HG03159 (cell line): ENCODE measurements around the gene SEC14L6.
"Not testable (repeated sequence)": the region's sequence is repeated elsewhere in the genome, so short reads cannot be mapped to it uniquely, and the experiment has no call there.

Experiments used
- ATAC-seq: cut with Tn5 transposase; IDR thresholded peaks from one replicate; pipeline ENCODE4 v1.9.1; 2021; ENCODE audit warnings: mild to moderate bottlenecking, moderate library complexity; ENCODE audit not compliant: unreplicated experiment

SEC14L6 gene

GRCh38 chr22:30546616-30547015, at the start of gene SEC14L6:
Gene SEC14L6 (minus strand): TSS chr22:30546741. CDS start chr22:30546682, 59 bp downstream.
- no peak for ATAC-seq

GRCh38 chr22:30596199-30596598, 49.7 kb upstream of the SEC14L6 start:
- no peak for ATAC-seq

DNA sequence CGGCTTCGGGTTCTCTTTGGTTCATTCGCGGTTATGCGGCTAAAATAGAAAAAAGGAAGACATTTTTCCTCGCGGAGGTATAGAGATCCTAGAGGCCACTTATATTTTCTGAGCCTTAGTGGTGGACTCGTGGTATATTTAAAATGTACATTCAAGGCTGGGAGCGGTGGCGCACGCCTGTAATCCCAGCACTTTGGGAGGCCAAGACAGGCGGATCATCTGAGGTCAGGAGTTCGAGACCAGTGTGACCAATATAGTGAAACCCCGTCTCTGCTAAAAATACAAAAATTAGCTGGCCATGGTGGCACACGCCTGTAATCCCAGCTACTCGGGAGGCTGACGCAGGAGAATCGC, 45.8 kb upstream of the SEC14L6 start:
- ATAC-seq = not testable (repeated sequence)

- peak; percentile 94 for ATAC-seq
These were observed 45.2 kb upstream of the SEC14L6 start, which contains the start of gene PES1 for GRCh38 chr22:30591588-30592359. Gene PES1 (minus strand): TSS chr22:30591910. CDS start chr22:30591833, 77 bp downstream.

- ATAC-seq = no peak
These were observed 44.6 kb upstream of the SEC14L6 start for GRCh38 chr22:30591191-30591587.

DNA sequence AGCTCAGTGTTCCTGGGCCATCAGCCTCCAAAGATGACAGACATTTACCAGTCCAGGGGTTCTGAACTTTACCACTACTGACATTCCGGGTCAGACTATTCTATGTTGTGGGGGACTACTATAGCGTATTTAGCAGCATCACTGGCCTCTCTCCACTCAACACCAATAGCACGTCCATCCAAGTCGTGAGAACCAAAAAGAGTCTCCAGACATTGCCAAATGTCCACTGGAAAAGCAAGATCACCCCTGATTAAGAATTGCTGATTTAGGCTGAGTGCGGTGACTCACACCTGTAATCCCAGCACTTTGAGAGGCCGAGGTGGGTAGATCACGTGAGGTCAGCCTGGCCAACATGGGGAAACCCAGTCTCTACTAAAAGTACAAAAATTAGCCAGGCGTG, 39.9 kb upstream of the SEC14L6 start:
- no peak for ATAC-seq

DNA sequence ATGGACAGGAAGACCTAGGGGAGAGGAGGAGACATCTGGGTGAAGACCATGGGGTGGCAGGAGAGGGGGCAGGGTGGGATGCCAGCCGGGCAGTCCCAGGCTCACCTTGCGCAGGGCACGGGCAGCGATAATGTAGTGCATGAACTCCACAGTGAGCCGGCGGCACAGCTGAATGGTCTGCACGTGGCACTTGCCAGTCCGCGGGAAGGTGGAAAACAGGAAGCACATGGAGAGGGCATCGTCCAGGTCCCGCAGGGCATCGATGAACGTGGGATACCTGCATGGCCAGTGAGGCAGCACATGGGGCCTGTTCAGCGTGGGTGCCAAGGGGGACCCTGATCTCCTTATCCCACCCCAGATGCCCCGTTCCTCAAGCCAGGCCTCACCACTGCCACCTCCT, 37.9 kb upstream of the SEC14L6 start:
- no peak for ATAC-seq

DNA sequence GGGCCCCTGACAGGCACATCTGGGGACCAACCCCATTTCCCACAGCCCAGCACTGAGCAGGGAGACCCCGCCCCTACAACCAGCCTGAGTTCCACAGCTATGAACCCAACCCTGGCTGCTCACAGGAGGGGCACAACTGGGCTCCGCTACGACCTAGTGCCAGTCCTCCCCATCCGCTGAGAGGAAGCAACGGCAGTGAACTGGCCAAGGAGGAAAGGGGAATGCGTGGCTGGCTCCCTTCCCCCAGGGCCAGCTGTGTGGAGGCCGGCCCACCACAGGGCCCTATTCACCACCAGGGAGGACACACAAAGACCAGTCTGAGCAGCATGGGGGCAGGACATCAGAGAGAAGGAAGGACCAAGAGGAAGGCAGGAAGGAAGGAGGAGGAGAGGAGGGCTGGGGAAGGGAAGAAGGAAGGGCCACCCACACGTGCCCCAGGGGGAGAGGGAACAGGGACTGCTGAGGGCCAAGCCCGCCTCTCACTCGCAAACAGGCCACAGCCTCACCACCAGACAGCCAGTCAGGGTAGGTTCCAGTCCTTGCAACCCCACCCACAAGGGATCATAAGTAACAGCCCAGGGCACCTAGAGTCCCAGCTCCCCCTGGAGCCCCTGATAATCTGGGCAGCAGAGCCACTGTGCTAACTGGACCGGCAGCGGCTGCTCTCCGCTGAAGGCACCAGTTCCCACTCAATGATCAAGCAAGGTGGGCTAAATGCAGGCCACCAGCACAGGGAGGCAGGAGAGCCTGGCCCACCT, 36.4 kb upstream of the SEC14L6 start:
- ATAC-seq = no peak

DNA sequence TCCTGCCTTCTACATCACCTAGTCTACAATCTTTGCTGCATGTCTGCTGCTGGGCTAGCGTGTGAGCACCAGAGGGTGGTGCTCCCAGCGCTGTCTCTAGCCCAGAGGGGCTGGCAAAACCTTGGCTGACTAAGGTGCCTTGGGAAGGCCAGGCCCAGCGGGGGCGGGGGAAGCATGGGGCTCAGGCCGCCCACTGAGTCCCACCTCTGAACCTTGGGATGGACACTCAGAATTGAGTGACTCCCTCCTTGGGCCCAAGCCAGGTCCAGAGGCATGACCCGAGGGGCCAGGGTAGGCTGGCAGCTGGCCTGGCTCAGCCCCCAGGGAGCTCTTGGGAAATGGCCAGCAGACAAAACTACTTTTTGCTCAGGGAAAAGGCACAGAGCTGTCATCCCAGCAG, 35.5 kb upstream of the SEC14L6 start:
- ATAC-seq = no peak

GRCh38 chr22:30580896-30581295, 34.4 kb upstream of the SEC14L6 start:
- ATAC-seq = no peak

DNA sequence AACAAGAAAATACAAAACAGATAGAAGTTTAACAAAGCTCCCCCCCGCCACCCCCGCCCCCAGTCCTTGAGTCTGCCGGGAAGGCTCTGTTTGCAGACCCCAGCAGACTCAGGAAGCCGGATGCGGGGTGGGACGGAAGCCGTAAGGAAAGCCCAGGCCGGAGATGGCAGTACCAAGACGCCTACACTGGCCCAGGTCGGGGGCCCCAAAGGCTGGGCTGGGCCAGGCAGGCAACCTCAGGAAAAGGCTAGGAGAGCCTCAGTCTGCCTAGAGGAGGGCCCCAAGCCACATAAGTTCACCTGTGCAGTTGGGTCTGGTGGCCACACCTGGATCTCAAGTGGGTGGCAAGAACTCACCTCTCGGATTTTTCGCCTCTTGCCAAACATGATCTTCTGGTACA, 31.9 kb upstream of the SEC14L6 start:
- no peak for ATAC-seq

DNA sequence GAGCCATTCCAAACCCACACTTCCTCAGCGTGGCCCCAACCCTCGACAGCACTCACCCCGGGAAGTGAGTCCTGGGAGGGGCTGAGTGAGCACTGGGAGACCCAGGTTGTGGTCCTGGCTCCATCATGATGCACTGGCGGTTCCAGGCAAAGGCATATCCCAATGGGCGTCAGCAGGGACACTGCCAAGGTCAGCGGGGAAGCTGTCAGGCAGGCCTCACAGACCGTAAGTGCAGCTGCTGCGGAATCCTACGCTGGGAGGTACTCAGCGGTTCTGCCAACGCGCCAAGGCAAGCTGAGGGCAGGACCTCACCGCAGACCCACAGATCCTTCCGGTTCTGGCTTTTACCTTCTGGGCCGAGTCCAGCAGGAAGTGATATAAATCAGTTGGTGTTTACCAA, 29.3 kb upstream of the SEC14L6 start:
- ATAC-seq = no peak

DNA sequence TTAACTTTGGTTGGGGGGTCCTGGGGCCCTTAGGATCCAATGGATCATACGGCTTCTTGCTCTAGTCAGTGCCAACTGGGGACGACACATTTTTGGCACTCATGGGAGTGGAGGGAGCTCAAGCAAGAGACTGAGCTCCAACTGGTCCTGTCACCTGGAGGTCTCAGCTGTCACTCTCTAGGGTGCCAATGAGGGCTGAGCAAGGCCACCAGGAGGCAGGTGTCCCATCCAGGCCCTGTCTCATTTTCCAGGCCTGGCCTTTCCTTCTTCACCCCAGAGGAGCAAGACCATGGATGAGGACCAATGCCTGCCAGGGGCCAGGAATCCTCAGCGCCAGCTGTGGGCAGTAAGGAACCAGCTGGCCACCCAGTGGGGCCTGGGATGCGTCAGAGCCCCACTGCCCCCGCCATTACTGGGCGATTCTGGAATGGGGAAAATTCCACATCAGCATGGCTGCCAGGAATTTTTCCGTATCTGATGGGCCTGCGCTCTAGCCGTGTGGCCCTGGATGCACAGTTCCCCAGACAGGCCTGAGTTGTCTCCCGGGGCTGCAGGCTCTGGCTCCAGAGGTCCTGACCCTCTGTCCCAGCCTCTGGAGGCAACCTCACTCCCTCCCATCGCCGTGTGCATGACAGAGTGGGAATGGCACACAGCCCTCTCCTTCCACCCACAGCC, 28.6 kb upstream of the SEC14L6 start:
- ATAC-seq = no peak

- ATAC-seq = no peak
These were observed 27.8 kb upstream of the SEC14L6 start, which contains the start of gene GAL3ST1 for GRCh38 chr22:30574095-30574981. Gene GAL3ST1 (minus strand): TSS chr22:30574665. CDS start chr22:30557392, 17,273 bp downstream.

DNA sequence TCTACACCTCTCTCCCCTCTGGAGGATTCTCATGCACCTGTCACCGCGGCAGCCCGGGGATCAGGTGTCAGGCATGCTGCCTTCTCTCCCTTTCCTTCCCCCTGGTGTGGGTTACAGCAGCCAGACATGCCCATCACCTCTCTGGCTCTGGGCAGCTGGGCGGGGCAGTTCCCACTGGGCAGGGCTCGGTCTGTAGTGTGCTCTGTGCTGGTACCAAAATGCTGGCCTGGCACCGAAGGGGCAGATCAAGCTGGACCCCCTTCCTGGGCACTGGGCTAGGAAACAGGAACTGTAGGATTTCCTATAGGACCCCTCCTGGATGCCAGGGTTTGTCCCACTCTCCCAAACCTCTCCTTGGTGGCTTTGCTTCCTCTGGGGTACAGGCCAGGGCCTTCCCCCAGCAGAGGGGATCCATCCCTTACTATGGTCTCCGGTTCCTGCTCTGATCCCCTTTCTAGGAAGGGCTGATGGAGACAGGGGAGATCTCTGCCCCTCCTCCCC, 27.1 kb upstream of the SEC14L6 start:
- no peak for ATAC-seq

DNA sequence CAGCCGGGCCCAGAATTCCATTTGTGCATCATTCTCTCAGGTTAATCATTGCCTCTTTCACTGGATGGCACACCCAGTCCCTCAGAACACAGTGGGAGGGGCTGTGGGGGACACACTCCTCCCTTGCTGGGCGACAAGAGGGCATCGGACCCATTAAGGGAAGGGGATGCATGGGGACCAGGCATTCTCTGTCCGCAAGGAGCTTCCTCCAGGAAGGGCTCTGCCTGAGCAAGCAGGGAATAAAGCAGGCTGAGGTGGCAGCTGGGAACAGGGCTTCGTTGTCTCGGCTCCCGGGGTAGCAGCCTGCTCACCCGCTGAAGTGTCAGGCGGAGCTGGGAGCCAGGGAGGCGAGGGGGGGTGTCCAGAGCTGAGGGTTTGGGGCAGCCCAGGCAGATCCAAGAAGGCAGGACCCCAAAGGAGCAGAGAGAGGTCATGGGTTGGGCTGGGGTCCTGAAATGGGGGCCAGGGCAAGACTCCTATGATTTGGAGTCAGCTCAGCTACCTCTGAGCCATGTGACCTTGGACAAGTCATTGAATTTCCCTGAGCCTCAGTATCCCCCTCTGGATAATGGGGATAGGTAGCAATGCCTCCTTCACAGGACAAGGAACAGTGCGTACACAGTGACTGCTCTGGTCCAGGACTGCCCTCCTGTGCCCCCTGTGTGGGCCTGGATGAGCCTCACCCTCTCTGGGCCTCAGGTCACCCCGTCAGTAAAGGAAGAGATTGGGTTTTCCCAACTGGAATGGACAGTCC, 26.5 kb upstream of the SEC14L6 start:
- no peak for ATAC-seq

DNA sequence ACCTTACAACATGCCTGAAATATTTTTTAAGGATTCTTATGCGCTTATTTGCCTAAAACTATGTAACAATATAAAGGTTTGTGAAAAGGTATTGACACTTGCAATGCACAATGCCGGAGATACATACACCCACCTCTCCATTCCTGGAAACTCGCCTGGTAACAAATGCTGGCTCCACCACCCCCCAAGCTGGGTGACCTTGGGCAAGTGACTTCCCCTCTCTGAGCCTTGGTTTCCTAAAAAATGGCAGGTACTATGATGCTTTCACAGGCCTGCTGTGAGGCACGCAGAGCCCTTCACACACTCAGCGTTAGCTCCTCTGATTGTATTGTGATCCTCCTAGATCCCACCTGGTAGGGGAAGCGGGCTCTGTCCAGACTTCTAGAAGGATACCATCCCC, 25.7 kb upstream of the SEC14L6 start:
- no peak for ATAC-seq

DNA sequence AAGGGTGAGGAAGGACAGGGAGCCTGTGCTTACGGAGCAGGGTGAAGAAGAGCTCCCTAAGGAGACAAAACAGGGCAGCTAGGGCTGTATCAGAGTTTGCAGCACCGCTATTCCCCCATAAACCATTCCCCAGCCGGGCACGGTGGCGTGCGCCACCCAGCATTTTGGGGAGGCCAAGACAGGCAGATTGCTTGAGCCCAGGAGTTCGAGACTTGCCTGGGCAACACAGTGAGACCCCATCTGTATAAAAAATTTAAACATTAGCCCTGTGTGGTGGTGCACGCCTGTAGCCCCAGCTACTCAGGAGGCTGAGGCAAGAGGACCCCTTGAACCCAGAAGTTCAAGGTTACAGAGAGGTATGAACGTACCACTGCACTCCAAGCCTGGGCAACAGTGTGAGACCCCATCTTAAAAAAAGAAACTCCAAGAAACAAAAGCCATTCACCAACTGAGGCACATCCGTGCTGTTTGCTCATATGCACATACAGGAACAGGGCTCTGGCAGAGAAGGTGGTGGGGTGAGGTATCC, 23.2 kb upstream of the SEC14L6 start:
- ATAC-seq = no peak

- ATAC-seq = no peak
These were observed 21.7 kb upstream of the SEC14L6 start for GRCh38 chr22:30568137-30568805.
